NCI-H1048 (cell line): Measurements from ENCODE around the gene NR1H3.
"Not testable (repeated sequence)": the region's sequence is repeated elsewhere in the genome, so short reads cannot be mapped to it uniquely, and the experiment has no call there.

Experiments used
- DNase-seq: peaks from one replicate; lab custom pipeline; 2025; lab: John Stamatoyannopoulos, UW

The NR1H3 gene

DNA sequence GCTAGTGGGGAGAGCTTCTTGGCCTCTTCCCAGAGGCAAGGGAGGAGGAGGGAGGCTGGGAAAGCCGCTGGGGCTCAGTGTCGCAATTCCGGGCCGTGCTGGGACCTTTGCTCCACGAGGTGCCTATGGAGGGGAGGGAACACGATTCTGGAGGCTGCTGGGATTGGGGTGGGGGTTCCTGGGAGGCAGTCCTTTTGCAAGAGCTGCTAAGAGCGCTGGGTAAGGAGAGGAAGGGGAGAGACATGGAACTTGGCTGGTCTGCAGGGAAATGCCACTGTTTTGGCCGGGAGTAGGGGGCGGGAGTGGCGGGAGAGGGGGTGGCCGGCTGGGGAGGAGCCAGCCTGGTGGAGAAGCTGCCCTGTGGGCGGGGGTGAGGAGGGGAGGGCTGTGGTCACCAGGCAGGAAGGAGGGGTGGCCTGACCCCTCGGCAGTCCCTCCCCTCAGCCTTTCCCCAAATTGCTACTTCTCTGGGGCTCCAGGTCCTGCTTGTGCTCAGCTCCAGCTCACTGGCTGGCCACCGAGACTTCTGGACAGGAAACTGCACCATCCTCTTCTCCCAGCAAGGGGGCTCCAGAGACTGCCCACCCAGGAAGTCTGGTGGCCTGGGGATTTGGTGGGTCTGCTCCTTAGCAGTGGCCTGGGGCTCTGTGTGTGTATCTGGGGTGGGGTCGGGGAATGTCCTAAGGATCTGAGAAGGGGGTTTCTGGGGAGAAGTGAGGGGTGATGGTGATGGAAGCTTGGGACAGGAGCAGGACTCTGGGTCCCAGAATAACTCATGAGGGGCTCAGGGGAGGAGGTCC lies at the start of gene NR1H3:
Gene NR1H3, plus strand, starts transcription at position 480 of the 800 bp plus-strand sequence. CDS start 1,221 bp downstream, outside the sequence.
- DNase-seq = no peak

DNA sequence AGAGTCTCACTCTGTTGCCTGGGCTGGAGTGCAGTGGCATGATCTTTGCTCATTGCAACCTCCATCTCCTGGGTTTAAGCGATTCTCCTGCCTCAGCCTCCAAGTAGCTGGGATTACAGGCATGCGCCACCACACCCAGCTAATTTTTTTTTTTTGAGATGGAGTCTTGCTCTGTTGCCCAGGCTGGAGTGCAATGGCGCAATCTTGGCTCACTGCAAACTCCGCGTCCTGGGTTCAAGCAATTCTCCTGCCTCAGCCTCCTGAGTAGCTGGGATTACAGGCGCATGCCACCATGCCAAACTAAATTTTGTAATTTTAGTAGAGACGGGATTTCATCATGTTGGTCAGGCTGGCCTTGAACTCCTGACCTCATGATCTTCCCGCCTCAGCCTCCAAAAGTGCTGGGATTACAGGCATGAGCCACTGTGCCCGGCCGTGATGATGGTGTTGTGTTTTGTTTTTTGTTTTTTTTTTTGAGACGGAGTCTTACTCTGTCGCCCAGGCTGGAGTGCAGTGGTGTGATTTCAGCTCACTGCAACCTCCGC lies 49.7 kb upstream of the NR1H3 start:
- not testable (repeated sequence) for DNase-seq

DNA sequence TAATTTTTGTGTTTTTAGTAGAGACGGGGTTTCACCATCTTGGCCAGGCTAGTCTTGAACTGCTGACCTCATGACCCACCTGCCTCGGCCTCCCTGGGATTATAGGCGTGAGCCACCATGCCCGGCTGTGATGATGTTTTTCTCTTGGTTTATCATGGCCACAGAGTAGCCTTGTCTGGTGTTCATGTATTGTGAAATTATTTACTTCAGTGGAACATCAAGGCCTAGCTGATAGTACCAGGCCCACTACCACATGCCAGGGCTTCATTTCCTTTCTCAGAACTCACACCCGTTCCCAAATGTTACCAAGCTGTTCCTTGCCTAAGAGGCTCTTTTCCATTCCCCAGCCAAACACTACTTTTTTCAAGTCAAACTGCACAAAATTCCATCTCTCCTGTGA lies 49.2 kb upstream of the NR1H3 start:
- no peak for DNase-seq

DNA sequence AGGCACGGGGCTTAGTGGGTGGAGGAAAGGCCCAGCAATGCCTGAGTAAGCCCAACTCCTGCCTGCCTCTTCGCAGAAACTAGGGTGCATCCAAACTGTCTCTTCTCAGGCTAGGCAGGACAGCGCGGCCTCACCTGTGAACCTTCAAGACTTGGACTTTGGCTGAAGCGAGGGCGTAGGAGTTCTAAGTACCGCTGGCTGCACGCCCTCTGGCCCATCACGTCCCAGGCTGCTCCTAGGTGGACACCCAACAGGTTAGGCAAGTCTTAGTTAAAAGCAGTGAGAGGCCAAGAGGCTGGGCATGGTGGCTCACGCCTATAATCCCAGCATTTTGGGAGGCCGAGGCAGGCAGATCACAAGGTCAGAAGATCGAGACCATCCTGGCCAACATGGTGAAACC lies 44.9 kb upstream of the NR1H3 start:
- no peak for DNase-seq

DNA sequence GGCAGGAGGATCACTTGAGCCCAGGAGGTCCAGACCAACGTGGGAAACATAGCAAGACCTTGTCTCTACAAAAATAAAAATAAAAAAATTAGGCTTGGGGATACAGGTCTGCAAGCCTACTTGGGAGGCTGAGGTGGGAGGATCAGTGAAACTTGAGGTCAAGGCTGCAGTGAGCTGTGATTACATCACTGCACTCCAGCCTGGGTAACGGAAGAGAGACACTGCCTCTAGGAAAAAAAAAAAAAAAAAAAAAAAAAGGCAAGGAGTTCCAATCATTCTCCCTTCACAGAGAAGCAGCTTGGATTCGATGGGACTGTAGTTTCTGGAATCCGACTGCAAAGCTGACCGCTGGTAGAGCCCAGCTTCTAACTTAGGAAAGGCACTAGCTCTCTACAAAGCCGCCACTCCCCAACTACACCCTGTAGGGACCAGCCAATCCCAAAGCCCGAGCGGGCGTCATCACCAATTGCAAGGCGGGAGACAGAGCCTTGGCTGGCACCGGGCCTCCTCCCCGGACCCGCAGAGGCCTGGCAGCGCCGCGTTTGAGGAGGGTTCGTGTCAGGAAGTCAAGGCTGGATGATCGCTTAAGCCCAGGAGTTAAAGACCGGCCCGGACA lies 43.7 kb upstream of the NR1H3 start:
- peak; percentile 75 for DNase-seq

DNA sequence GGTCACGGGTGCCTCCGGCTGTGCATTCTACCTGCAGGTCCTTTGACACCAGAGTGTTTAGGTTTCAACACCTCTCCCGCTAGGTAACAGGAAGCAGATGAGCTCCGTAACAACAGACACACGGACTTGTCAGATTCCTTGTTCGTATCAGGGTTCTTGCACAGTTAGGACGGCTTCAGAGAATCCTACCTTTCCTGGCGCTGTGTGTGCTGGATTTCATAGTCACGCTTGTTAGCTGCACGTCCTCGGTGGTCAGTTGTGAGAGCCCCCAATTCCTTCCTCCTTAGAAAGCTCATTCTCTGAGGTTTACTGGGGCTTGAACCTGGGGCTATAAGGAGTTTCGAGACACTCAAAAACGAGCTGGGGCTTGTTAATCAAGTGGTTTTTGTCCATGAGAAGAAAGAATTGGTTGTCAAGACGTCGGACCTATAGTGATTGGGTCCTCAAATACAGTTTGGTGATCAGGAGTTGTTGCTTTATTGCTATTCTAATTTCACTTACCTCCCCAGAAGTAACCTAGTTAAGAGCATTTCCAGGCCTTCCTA lies 42.4 kb upstream of the NR1H3 start:
- no peak for DNase-seq

DNA sequence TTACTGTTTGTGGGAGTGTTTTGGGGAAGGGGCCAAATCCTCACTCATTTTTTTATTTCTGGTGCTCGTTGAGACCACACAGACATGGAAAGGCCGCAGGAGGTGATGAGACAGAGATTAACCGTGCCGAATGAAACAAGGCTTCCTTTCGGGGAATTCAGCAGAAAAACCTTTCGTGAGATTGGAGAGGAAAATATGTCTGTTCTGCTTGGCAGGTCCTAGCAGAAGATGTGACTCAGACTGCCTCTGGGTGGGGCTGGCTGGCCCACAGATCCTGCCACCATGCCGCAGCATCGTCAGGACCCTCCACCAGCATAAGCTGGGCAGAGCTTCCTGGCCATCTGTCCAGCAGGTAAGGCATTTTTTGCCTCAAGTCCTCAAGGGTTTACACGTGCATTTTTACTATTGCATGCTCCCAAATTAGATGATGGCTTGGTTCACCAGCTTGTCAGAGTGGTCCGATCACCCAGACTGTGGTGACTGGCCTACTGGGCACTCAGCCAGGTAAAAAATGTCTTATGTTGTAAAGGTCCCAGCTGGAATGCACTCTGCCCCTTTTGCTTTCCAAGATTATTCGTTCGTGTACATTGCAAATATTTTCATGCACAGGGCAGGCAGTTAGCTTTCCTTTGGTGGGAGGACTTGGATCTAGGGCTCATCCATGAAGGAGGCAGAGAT lies 41.5 kb upstream of the NR1H3 start:
- no peak for DNase-seq

DNA sequence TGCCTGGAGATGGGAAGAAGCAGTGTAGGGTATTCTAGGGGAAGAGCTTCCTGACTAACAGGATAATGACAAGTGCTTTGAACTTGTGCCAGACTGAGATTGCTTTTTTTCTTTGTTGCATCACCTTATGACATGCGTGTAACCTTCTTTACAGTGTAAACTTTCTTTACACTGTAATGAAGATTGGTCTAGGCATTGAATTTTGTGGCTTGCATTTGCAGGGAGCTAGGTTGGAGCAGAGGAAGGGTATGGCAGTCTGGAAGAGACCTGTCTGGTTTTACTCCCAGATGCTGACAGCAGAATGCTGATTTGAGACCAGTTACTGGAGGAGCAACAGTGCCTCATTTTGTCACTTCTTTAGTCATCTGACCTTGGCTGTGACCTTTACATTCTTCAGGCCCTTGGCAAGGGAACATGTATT lies 37.4 kb upstream of the NR1H3 start:
- DNase-seq = no peak

DNA sequence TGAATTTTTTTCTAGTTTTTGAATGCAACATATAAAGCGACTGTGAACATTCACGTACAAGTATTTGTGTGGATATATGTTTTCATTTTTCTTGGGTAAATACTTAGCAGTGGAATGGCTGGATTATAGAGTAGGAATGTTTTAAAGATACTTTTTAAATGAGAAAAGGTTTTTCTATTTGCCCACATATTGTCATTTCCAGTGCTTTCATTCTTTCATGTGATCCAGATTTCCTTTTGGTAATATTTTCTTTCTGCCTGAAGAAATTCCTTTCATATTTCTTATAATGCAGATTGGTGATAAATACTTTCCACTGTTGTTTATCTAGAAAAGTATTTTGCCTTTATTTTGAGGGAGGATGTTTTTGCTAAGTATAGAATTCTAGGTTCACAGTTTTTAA lies 35.1 kb upstream of the NR1H3 start:
- no peak for DNase-seq

DNA sequence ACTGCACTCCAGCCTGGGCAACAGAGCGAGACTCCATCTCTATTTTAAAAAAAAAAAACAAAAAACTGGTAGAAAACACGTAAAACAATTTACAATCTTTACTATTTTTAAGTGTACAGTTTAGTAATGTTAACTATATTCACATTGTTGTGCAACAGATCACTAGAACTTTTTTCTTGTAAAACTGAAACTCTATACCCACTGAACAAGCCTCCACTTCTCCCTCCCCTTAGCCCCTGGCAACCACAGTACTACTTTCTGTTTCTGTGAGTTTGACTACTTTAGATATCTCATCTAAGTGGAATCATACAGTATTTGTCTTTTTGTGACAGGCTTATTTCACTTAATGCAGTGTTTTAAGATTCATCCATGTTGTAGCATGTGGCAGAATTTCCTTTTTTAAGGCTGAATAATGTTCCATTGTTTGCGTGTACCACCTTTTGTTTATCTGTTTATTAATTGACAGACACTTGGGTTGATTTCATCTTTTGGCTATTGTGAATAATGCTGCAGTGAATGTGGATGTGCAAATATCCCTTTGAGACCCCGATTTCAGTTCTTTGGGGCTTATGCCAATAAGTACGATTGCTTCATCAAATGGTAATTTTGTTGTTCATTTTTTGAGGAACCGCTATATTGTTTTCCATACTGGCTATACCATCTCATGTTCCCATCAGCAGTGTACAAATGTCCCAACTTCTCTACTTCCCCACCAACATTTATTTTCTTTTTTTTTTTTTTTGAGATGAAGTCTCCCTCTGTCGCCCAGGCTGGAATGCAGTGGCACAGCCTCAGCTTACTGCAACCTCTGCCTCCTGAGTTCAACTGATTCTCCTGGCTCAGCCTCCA lies 32.0 kb upstream of the NR1H3 start:
- DNase-seq = no peak

DNA sequence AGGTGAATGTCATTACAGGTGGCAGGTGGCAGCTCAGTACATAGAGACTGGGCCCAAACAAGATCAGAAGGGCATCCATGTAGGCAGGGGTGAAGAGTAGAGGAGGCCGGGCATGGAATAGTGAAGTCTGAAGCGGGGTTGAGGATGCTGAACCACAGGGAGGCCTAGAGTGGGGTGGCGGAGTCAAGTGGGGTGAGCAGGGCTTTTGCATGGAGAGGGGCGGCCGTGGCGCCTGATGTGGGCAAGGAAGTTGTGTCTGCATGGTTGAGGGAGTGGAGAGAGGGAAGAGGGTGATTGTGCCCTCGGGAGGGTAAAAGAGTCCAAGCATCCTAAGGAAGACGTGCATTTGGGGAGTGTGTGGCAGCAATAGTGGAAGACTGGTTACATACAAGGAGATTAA lies 28.6 kb upstream of the NR1H3 start:
- DNase-seq = no peak

DNA sequence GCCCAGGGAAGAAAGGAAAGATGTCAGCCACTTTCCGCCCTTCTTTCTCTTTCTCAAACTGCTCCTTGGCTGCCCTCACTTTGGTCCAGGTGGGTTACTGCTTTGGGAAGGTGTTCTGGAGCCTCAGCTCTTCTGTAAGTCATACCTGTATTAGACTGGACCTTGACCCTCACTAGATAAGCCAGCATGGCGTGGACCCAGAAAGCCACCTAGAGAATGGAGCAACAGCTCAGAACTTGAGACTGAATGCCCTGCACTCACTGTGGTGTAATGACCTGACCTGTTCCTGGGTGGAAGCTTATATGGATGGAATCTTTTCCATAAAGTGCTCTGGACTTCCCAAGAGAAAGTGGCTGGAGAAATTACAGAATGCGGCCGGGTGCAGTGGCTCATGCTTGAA lies 24.7 kb upstream of the NR1H3 start:
- DNase-seq = no peak

DNA sequence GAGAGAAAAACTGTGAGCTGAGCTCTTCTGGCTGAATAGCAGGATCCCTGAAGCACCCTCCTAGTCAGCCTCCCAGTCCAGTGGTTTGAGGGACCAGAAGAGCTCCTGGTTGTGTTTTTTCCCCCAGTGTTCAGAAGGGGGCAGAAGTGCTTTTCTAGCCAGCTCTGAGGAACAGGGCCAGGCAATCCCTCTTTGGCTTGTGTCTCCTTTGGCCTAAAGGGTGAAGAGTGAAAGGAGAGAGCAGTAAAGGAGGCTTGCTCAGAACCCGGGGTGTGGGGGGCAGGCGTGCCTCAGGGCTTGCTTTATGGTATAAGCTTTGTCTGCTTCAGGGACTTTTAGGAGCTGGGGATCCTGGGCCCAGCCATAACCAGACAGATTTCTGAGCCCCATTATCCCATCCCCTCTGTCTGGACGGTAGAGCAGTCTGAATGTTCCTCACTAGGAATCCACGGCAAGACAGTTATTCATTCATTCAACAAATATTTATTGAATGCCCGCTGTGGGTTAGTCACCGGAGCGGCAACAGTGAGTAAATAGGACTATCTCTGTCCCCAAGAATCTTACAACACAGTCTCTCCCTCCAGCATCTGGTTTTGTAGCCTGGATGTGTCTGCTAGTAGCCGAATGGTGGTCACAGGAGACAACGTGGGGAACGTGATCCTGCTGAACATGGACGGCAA lies 23.7 kb upstream of the NR1H3 start:
- DNase-seq = no peak

DNA sequence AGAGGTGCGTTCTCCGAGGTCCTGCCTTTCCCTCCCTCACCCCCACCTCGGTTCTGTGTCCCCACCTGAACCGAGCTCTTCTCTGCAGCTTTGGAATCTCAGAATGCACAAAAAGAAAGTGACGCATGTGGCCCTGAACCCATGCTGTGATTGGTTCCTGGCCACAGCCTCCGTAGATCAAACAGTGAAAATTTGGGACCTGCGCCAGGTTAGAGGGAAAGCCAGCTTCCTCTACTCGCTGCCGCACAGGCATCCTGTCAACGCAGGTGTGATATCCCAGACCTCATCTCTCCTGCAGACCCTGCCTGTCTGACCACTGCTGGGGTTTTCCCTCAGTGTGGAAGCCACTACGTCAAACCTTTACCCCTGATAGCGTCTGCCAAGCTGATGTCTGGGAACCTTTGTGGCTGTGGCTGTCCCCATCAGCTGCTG lies 23.1 kb upstream of the NR1H3 start:
- no peak for DNase-seq

DNA sequence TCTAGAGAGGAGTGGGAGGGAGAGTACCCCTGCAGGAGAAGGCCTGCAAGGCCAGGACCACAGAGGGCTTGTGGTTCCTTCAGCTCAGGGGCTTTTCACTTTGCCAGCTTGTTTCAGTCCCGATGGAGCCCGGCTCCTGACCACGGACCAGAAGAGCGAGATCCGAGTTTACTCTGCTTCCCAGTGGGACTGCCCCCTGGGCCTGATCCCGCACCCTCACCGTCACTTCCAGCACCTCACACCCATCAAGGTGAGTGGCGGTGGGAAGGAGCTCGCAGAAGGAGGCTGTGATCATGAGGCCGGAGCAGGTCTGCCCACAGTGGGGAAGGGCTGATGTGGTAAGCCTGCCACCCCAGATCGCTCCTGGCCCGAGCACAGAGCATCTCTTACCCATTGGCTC lies 22.6 kb upstream of the NR1H3 start:
- DNase-seq = no peak

DNA sequence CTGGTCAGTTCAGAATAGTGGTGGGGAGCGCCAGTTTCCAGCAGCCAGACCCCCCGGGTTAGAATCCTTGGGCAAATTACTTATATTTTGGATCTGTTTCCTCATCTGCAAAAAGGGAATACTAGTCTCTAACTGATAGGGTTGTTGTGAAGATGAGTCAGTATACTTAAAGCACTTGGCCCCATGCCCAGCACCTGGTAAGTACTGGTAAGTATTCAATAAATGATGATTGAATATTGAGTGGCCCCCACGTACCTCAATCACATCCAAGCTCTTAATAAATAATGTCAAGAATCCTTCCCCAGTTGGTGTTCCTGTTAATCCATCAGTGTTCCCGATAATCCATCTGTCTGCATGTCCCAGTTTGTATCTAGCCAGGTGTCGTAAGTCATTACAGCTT lies 21.3 kb upstream of the NR1H3 start:
- no peak for DNase-seq

DNA sequence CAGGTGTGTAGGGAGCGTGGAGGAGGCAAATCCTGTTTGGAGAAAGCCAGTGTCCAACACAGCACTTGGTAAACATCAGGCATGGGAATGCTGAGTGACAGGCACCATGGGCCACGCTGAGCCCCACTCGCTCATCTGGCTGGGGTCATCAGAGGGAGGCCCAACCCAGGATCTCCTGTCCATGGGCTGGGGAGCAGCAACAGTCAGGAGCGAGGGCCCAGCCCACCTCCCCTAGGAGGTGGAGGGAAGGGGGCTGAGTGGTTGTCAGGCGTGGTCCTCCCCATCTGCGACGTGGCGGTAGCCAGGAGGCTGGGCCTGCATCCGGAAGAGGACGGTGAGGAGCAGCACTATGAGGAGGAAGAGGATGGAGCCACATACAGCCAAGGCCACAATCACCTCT lies 17.9 kb upstream of the NR1H3 start:
- no peak for DNase-seq

DNA sequence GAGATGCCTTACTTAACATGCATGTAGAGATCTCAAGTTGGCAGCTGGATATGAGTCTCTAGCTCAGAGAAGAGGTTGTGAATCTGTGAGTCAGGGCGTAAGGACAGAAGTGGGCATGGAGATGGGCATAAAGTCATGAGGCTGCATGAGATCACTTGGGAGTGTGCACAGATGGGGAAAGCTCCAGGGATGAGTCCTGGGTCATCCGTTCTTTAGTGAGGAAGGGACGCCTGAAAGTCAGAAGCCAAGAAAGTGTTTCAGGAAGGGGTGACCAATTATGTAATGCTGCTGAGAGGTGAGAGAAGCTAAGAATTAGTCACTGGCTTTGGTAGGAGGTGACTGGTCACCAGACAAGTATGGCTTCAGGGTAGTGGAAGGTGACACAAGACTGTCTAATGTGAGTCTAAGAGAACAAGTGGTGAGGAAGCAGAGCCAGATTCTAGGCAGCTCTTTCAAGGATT lies 15.9 kb upstream of the NR1H3 start:
- no peak for DNase-seq

DNA sequence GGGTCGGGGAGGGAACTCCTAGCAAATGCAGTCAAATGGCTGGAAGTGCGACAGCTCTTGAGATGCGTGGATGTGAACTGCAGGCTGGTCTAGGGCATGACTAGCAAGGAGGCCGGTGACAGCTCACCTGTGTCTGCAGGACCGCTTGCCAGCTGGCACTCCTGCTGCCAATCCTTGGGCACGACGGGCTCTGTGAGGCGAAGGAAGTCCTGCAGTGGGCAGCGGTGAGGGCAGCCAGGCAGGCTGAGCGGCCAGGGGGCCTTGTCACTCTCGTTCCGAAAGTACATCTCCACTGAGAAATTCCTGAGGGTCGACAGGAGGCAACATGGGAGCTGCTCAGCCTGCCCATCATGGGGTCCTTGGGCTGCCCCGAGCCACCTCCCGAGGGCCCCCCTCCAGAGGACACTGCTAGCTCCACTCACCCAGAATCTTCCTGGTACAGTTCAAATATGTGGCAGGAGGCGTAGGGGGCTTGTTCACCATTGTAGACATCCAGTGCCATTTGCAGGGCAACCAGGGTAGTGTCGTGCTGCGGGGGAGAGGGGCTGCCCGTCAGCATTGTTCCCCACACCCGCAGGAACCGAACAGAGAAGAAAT lies 15.1 kb upstream of the NR1H3 start:
- DNase-seq = no peak

DNA sequence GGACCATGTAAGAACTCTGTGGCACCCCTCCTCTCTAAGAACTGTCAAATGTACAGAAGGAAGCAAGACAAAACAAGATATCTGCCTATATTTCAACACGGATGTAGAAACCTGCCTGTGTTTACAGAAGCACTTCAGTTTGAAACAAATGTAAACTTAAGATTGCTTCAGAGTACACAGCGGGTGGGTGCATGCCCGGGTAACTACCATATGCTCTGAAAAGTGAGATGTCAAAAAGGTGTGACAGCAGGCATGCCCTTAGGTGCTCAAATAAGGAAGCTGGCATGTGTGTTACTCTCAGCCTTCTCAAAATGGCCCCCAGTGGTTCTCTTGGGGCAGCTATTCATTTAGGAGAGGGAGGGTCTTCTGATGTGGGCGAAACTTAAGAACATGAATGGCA lies 14.3 kb upstream of the NR1H3 start:
- no peak for DNase-seq
